Uterus (tissue), 2 donors: ENCODE data around the gene TAP2.
A peak's percentile ranks its signal among the peaks of the same experiment; 100 is the strongest.

Experiments used
- POLR2A ChIP-seq, 2 donors: fragments of 450-650 bp; IDR thresholded peaks; one replicate each; pipeline ENCODE4 v1.6.1; 2016; ENCODE audit warnings: antibody characterized with exemption in 2 of 2, mild to moderate bottlenecking in 1 of 2, moderate library complexity in 1 of 2
- TF ChIP-seq, protein P1 (sequence below), 4 experiments: fragments of 200-600 bp in 2 of 4; fragments of 450-650 bp in 2 of 4; sonication (generic) in 2 of 4; IDR thresholded peaks; one replicate each; pipeline ENCODE4 v1.5.1; 2016 to 2019; ENCODE audit warnings: antibody characterized with exemption in 4 of 4, mild to moderate bottlenecking in 2 of 4, moderate library complexity in 1 of 4

DNA sequence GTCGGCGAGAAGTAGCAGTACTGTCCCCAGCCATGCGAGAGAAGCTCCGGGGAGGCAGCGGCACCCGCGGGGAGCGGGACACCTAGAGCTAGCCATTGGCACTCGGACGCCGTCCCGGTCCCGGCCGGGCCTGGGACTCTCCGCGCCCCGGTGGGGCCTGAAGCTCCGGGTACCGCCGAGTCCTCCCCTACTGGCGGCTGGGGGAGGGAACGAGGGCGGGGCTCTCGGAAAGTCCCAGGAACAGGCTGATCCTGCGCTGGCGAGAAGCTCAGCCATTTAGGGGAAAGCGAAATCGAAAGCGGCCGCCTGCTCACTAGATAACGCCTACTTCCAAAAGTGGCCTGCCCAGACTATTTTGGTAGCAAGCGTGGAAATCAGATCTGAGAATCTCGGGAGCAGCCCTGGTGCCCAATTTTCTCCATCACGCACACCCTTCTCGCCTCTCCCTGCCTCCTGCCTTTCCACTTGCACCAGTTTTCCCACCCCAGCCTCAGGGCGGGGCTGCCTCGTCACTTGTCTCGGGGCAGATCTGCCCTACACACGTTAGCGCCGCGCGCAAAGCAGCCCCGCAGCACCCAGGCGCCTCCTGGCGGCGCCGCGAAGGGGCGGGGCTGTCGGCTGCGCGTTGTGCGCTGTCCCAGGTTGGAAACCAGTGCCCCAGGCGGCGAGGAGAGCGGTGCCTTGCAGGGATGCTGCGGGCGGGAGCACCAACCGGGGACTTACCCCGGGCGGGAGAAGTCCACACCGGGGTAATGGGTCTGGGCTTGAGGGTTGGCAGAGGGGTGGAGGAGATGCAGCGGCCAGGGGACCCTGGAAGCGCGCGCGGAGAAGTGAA, 15.2 kb upstream of the TAP2 start, which contains the start of the genes PSMB9 and TAP1:
- TF ChIP-seq, protein P1, sequence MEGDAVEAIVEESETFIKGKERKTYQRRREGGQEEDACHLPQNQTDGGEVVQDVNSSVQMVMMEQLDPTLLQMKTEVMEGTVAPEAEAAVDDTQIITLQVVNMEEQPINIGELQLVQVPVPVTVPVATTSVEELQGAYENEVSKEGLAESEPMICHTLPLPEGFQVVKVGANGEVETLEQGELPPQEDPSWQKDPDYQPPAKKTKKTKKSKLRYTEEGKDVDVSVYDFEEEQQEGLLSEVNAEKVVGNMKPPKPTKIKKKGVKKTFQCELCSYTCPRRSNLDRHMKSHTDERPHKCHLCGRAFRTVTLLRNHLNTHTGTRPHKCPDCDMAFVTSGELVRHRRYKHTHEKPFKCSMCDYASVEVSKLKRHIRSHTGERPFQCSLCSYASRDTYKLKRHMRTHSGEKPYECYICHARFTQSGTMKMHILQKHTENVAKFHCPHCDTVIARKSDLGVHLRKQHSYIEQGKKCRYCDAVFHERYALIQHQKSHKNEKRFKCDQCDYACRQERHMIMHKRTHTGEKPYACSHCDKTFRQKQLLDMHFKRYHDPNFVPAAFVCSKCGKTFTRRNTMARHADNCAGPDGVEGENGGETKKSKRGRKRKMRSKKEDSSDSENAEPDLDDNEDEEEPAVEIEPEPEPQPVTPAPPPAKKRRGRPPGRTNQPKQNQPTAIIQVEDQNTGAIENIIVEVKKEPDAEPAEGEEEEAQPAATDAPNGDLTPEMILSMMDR (IDR thresholded peaks at IDR 0.05): peak; percentile 88 to 95 (median 92)
- peak; percentile 94 for TF ChIP-seq POLR2A (IDR thresholded peaks at IDR 0.05)
